ENCODE measurements around the gene EIF3B.

DNA sequence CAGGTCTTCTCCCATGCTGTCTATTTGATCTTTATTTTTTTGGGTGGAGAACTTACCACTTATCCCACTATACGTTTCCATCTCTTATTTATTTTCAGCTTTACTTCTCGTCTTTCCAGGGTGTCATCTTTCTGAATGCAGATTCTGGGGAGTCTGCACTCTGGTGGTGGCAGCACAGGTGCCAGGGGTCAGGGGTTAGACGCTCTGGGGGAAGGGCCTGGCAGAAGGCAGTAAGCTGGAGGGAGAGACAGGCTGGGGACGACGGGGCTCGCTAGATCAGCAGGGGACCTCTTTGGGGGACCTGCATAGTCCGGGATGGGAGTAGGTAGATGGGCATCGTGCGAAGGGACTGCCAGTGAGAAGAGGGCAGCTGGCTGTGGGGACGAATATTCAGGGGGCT lies 71.1 kb downstream of the EIF3B start:
- TF ChIP-seq CTCF (IDR thresholded peaks at IDR 0.05; ENCODE audit: low read depth, low read length, missing input control) (no peak), JUND (IDR thresholded peaks at IDR 0.05) (no peak), EGR1 (IDR thresholded peaks at IDR 0.05; ENCODE audit: low read depth in 2 of 2) (no peak), YY1 (IDR thresholded peaks at IDR 0.05) (no peak), HNF4G (IDR thresholded peaks at IDR 0.05) (no peak), REST (IDR thresholded peaks at IDR 0.05) (no peak), GABPA (IDR thresholded peaks at IDR 0.05 in 1 of 2, conservative IDR thresholded peaks at IDR 0.05 in 1 of 2) (no peak), MAX (IDR thresholded peaks at IDR 0.05) (no peak), RAD21 (IDR thresholded peaks at IDR 0.05) (no peak)
- TF ChIP-seq, protein P1, sequence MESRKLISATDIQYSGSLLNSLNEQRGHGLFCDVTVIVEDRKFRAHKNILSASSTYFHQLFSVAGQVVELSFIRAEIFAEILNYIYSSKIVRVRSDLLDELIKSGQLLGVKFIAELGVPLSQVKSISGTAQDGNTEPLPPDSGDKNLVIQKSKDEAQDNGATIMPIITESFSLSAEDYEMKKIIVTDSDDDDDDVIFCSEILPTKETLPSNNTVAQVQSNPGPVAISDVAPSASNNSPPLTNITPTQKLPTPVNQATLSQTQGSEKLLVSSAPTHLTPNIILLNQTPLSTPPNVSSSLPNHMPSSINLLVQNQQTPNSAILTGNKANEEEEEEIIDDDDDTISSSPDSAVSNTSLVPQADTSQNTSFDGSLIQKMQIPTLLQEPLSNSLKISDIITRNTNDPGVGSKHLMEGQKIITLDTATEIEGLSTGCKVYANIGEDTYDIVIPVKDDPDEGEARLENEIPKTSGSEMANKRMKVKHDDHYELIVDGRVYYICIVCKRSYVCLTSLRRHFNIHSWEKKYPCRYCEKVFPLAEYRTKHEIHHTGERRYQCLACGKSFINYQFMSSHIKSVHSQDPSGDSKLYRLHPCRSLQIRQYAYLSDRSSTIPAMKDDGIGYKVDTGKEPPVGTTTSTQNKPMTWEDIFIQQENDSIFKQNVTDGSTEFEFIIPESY (IDR thresholded peaks at IDR 0.05): no peak

Measured in liver (tissue), 3 donors.